H9 (cell line): ENCODE data around the gene KIF21B. TPM values are rescaled to one million over a fixed set of nuclear protein-coding genes. Genes with fewer than 3 reads are reported as not detected.

Source experiments
- DNase-seq: peaks from one replicate; pipeline ENCODE4 v3.0.0-alpha.2; 2017
- H2AFZ ChIP-seq: one replicate; pipeline ENCODE4 v1.6.1; 2013; ENCODE audit warnings: mild to moderate bottlenecking, low read length, control low read depth, moderate library complexity
- H2AK5ac ChIP-seq: 2 replicates; pipeline ENCODE4 v1.6.1; 2013; ENCODE audit warnings: low read length, control low read depth, mixed read lengths; ENCODE audit not compliant: insufficient read length
- H2BK120ac ChIP-seq: one replicate; pipeline ENCODE4 v1.6.1; 2013; ENCODE audit warnings: low read depth, mild to moderate bottlenecking, low read length, control low read depth, inconsistent platforms; ENCODE audit not compliant: poor library complexity, severe bottlenecking
- H2BK12ac ChIP-seq: 2 replicates; pipeline ENCODE4 v1.6.1; 2013; ENCODE audit warnings: low read length, control low read depth, mixed read lengths, low read depth; ENCODE audit not compliant: insufficient read length
- H2BK15ac ChIP-seq: 2 replicates; pipeline ENCODE4 v1.6.1; 2013; ENCODE audit warnings: low read depth, low read length, control low read depth
- H2BK20ac ChIP-seq: one replicate; pipeline ENCODE4 v1.6.1; 2013; ENCODE audit warnings: low read depth, mild to moderate bottlenecking, low read length, control low read depth, inconsistent platforms; ENCODE audit not compliant: poor library complexity, severe bottlenecking
- H2BK5ac ChIP-seq: 2 replicates; pipeline ENCODE4 v1.6.1; 2013; ENCODE audit warnings: low read length, control low read depth, mixed read lengths; ENCODE audit not compliant: insufficient read length
- H3K14ac ChIP-seq: 2 replicates; pipeline ENCODE4 v1.6.1; 2013; ENCODE audit warnings: low read length, control low read depth; ENCODE audit not compliant: insufficient read depth
- H3K18ac ChIP-seq: 2 replicates; pipeline ENCODE4 v1.6.1; 2013; ENCODE audit warnings: low read depth, mild to moderate bottlenecking, mixed read lengths, low read length, control low read depth; ENCODE audit not compliant: insufficient read length
- H3K23ac ChIP-seq: 2 replicates; pipeline ENCODE4 v1.6.1; 2013; ENCODE audit warnings: low read length, control low read depth, mixed read lengths, low read depth; ENCODE audit not compliant: insufficient read length
- H3K23me2 ChIP-seq: 2 replicates; pipeline ENCODE4 v1.6.1; 2013; ENCODE audit warnings: low read depth, mild to moderate bottlenecking, mixed read lengths, low read length, control low read depth; ENCODE audit not compliant: insufficient read length, poor library complexity, severe bottlenecking
- H3K27ac ChIP-seq: 2 replicates; pipeline ENCODE4 v1.5.1; 2013; ENCODE audit warnings: low read length, control low read depth, mixed read lengths, low read depth; ENCODE audit not compliant: insufficient read length
- H3K27me3 ChIP-seq: 2 replicates; pipeline ENCODE4 v1.6.1; 2013; ENCODE audit warnings: low read length, control low read depth, inconsistent platforms; ENCODE audit not compliant: insufficient read depth
- H3K4ac ChIP-seq: 2 replicates; pipeline ENCODE4 v1.6.1; 2013; ENCODE audit warnings: low read depth, mild to moderate bottlenecking, control low read depth, inconsistent platforms, low read length, moderate library complexity
- H3K4me1 ChIP-seq: 2 replicates; pipeline ENCODE4 v1.6.1; 2013; ENCODE audit warnings: low read length, control low read depth, inconsistent platforms; ENCODE audit not compliant: insufficient read depth
- H3K4me2 ChIP-seq: 2 replicates; pipeline ENCODE4 v1.6.1; 2013; ENCODE audit warnings: low read length, control low read depth, mixed read lengths; ENCODE audit not compliant: insufficient read length, insufficient read depth
- H3K56ac ChIP-seq: 2 replicates; pipeline ENCODE4 v1.6.1; 2013; ENCODE audit warnings: low read depth, mild to moderate bottlenecking, mixed read lengths, low read length, control low read depth; ENCODE audit not compliant: insufficient read length
- H3K79me1 ChIP-seq: 2 replicates; pipeline ENCODE4 v1.6.1; 2013; ENCODE audit warnings: low read depth, mild to moderate bottlenecking, moderate library complexity, low read length, control low read depth, inconsistent platforms; ENCODE audit not compliant: insufficient read depth, poor library complexity, severe bottlenecking
- H3K79me2 ChIP-seq: 2 replicates; pipeline ENCODE4 v1.6.1; 2013; ENCODE audit warnings: low read length, control low read depth, inconsistent platforms; ENCODE audit not compliant: insufficient read depth
- H3K9ac ChIP-seq: 2 replicates; pipeline ENCODE4 v1.6.1; 2013; ENCODE audit warnings: low read length, control low read depth, mixed read lengths; ENCODE audit not compliant: insufficient read length; ENCODE audit errors: extremely low read depth
- H3K9me3 ChIP-seq: one replicate; pipeline ENCODE4 v1.6.1; 2013; ENCODE audit warnings: low read depth, low read length, inconsistent platforms; ENCODE audit not compliant: control insufficient read depth
- H3T11ph ChIP-seq: one replicate; pipeline ENCODE4 v1.6.1; 2013; ENCODE audit warnings: mild to moderate bottlenecking, low read length, control low read depth, inconsistent platforms
- H4K20me1 ChIP-seq: one replicate; pipeline ENCODE4 v1.6.1; 2013; ENCODE audit not compliant: control insufficient read depth, insufficient read length, insufficient read depth
- H4K5ac ChIP-seq: 2 replicates; pipeline ENCODE4 v1.6.1; 2013; ENCODE audit warnings: low read depth, mild to moderate bottlenecking, mixed read lengths, low read length, control low read depth; ENCODE audit not compliant: insufficient read length
- H4K8ac ChIP-seq: replicated peaks from 2 replicates; pipeline ENCODE4 v1.6.1; 2013; ENCODE audit warnings: low read length, control low read depth, mixed read lengths, low read depth; ENCODE audit not compliant: insufficient read length
- H4K91ac ChIP-seq: 2 replicates; pipeline ENCODE4 v1.6.1; 2013; ENCODE audit warnings: low read depth, mild to moderate bottlenecking, moderate library complexity, mixed read lengths, low read length, control low read depth; ENCODE audit not compliant: insufficient read length
- H3K27ac Mint-ChIP-seq, 3 experiments: 2 replicates in 2 of 3; 3 replicates in 1 of 3; pipeline ENCODE4 v1.8.0; 2020 to 2021; ENCODE audit warnings: mixed read lengths in 3 of 3, mild to moderate bottlenecking in 1 of 3, moderate library complexity in 1 of 3
- H3K27me3 Mint-ChIP-seq: 2 replicates; pipeline ENCODE4 v1.8.0; 2021; ENCODE audit warnings: low read depth, mild to moderate bottlenecking, moderate library complexity, mixed read lengths
- H3K36me3 Mint-ChIP-seq, 3 experiments: 2 replicates in 2 of 3; 3 replicates in 1 of 3; pipeline ENCODE4 v1.8.0; 2020 to 2021; ENCODE audit warnings: low read depth in 3 of 3, mixed read lengths in 3 of 3; ENCODE audit not compliant: insufficient read depth in 1 of 3
- H3K4me1 Mint-ChIP-seq, 2 experiments: 2 replicates each; pipeline ENCODE4 v1.8.0; 2020; ENCODE audit warnings: mixed read lengths in 2 of 2
- H3K4me3 Mint-ChIP-seq, 2 experiments: 2 replicates in 1 of 2; 3 replicates in 1 of 2; pipeline ENCODE4 v1.8.0; 2020 to 2021; ENCODE audit warnings: mild to moderate bottlenecking in 2 of 2, mixed read lengths in 2 of 2, moderate library complexity in 1 of 2
- H3K9me3 Mint-ChIP-seq, 2 experiments: 2 replicates in 1 of 2; 3 replicates in 1 of 2; pipeline ENCODE4 v1.8.0; 2020; ENCODE audit warnings: mild to moderate bottlenecking in 2 of 2, mixed read lengths in 2 of 2, moderate library complexity in 1 of 2
- CTCF ChIP-seq: fragments of 200-600 bp; sonication (generic); conservative IDR thresholded peaks from 3 replicates; pipeline ENCODE4 v1.8.0; 2021; ENCODE audit warnings: antibody characterized with exemption, mild to moderate bottlenecking
- WGBS: extraction: QIAGEN DNeasy Blood & Tissue Kit; methylation state at CpG from one replicate; pipeline ENCODE4 v1.1.7; 2013; ENCODE audit warnings: missing lambda C conversion rate, low lambda C conversion rate, mixed read lengths; ENCODE audit not compliant: insufficient read length; ENCODE audit errors: extremely low coverage; 5-methylcytosine and 5-hydroxymethylcytosine counted together
- total RNA-seq: library from RNA; stranded (reverse); gene quantifications from 2 replicates; pipeline ENCODE4 v1.2.1, GENCODE V29; 2021

KIF21B gene
- total RNA-seq, 1 experiment from 2014 or later = 7.5 TPM

GRCh38 chr1:201013031-201013485 lies 10.5 kb downstream of the KIF21B start:
- H3K14ac ChIP-seq = no peak overlapping the region
- H3K23ac ChIP-seq = no peak overlapping the region
- no peak overlapping the region for H4K8ac ChIP-seq
- H3K79me1 ChIP-seq = no peaks in the 10 kb centered on the region
- no peak overlapping the region for H3K4me2 ChIP-seq
- H3K23me2 ChIP-seq = no peaks in the 10 kb centered on the region
- no peak overlapping the region for H2BK15ac ChIP-seq
- no peaks in the 10 kb centered on the region; a peak in 1 of 7 replicates for H3K36me3 Mint-ChIP-seq
- DNase-seq = no peak
- no peak overlapping the region for H3K27ac ChIP-seq
- no peaks in the 10 kb centered on the region for H3K9me3 ChIP-seq
- no peak overlapping the region for H3K9ac ChIP-seq
- H3K4me1 ChIP-seq = peaks cover 3% of the 10 kb centered on the region; the same call in 1 of the 2 replicates
- no peak overlapping the region for H2AK5ac ChIP-seq
- H3K79me2 ChIP-seq = peaks cover 1% of the 10 kb centered on the region; the same call in 1 of the 2 replicates
- no peak overlapping the region for H2BK20ac ChIP-seq
- H3K4ac ChIP-seq = no peak overlapping the region
- H2AFZ ChIP-seq = no peak overlapping the region
- no peak overlapping the region for H2BK5ac ChIP-seq
- TF ChIP-seq CTCF = no peak
- H4K91ac ChIP-seq = no peak overlapping the region
- no peak overlapping the region for H3T11ph ChIP-seq
- no peaks in the 10 kb centered on the region for H4K20me1 ChIP-seq
- no peaks in the 10 kb centered on the region for H3K27me3 ChIP-seq
- no peaks in the 10 kb centered on the region; a peak in 1 of 5 replicates for H3K9me3 Mint-ChIP-seq
- WGBS = no CpG with 5 or more reads among the region's 4 CpGs
- no peaks in the 10 kb centered on the region; the same call in 1 of the 2 replicates for H3K27me3 Mint-ChIP-seq
- H3K18ac ChIP-seq = no peak overlapping the region
- no peak overlapping the region for H4K5ac ChIP-seq
- H3K56ac ChIP-seq = no peak overlapping the region
- no peak overlapping the region for H2BK120ac ChIP-seq
- H3K27ac Mint-ChIP-seq = no peak overlapping the region
- no peak overlapping the region for H3K4me3 Mint-ChIP-seq
- no peak overlapping the region for H2BK12ac ChIP-seq
- peaks cover 36 to 49% of the 10 kb centered on the region in 2 experiments for H3K4me1 Mint-ChIP-seq
